ENCODE measurements around the gene PACRG. TPM values are rescaled to one million over a fixed set of nuclear protein-coding genes. Genes with fewer than 3 reads are reported as not detected.

The PACRG gene
- total and polyA plus RNA-seq, 3 experiments from 2014 or later = not detected

DNA sequence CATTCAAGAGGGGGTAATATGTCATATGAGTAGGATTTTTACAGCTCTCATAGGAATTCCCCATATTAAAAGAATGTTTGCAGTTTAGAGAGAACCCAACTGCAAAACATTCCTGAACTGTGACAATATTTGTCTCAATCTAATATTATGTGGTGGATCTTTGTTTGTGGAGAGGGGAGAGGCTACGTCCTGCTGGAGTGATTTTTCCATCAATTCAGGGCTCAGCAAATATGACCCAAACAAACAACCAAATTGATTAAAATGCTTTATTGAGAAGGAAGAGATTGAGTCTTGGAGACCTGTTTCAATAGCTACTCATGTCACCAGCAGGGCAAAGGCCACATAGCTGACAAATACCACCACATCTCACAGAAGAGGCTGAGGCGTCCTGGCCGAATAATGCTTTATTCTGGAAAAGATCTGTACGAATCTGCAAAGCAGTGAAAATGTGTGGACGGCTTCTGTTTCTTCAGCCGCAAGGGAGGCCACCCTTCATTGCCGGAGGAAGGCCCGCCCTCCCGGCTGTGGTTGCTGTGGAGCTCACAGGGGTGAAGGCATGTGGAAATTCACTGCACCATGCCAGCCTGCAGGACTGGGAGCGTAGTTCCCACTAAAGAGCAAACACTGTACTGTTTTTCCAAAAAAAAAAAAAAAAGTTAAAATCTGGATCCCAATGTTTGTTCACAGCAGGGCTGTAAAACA is 597.1 kb downstream of the PACRG start:
- Mint-ChIP-seq H3K27me3 (peaks cover 5 to 16% of the 10 kb centered on the region in 2 donors), H3K36me3 (peaks cover 0 to 2% (median 0%) of the 10 kb centered on the region in 3 donors), H3K4me3 (no peak overlapping the region), H3K27ac (no peak overlapping the region), H3K9me3 (peaks cover 0 to 5% (median 0%) of the 10 kb centered on the region in 5 donors), H3K4me1 (peaks cover 0 to 2% (median 2%) of the 10 kb centered on the region in 3 donors)
- no peaks in the 10 kb centered on the region for H3K36me3 ChIP-seq (ENCODE audit: insufficient read depth, low read length)
- CTCF ChIA-PET = interaction anchor here (1.3 kb wide), 1 partner anchor 16 kb away, joined by 4 read pairs; no protein-coding TSS in a partner anchor
- no peaks in the 10 kb centered on the region for H3K4me1 ChIP-seq (ENCODE audit: insufficient read depth, low read length)
- POLR2A ChIA-PET = no interaction called here
- no peak overlapping the region for H3K27ac ChIP-seq (ENCODE audit: low read depth, low read length)
- no peak for DNase-seq
- H3K27me3 ChIP-seq (ENCODE audit: insufficient read depth, low read length, poor library complexity, severe bottlenecking) = no peaks in the 10 kb centered on the region
- no peak overlapping the region for H3K4me3 ChIP-seq (ENCODE audit: low read length)
- no peaks in the 10 kb centered on the region for H3K9me3 ChIP-seq (ENCODE audit: low read length)

DNA sequence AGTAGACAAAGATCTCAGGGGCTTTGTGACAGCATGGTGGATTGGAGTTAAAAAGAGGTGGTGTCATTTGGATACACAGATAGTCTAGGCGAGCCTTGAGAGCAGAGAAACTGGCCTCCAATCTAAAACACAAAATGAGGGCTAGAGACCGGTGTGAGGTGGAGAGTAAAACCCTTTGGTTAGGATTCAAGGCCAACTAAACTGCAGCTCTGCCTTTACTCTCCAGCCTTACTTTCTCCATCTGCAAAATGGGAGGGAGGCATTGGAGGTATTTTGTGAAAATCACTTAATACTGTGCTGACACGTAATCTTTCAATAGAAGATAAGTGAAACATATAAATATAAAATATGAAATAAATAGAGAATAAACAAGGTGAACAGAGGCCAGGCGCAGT is 597.6 kb downstream of the PACRG start:
- Histone ChIP-seq H3K4me3 (ENCODE audit: low read length) (no peak overlapping the region), H3K4me1 (ENCODE audit: insufficient read depth, low read length) (no peaks in the 10 kb centered on the region), H3K27me3 (ENCODE audit: insufficient read depth, low read length, poor library complexity, severe bottlenecking) (no peaks in the 10 kb centered on the region), H3K36me3 (ENCODE audit: insufficient read depth, low read length) (no peaks in the 10 kb centered on the region), H3K9me3 (ENCODE audit: low read length) (no peaks in the 10 kb centered on the region), H3K27ac (ENCODE audit: low read depth, low read length) (no peak overlapping the region)
- CTCF ChIA-PET = interaction anchor here (1.3 kb wide), 1 partner anchor 17 kb away, joined by 4 read pairs; no protein-coding TSS in a partner anchor
- Mint-ChIP-seq H3K27ac (peak overlapping the region in 1 of 8 donors; percentile 25), H3K4me3 (no peak overlapping the region), H3K9me3 (peaks cover 0 to 5% (median 0%) of the 10 kb centered on the region in 5 donors), H3K27me3 (peaks cover 5 to 16% of the 10 kb centered on the region in 2 donors), H3K4me1 (no peaks in the 10 kb centered on the region), H3K36me3 (peaks cover 0 to 2% (median 0%) of the 10 kb centered on the region in 3 donors)
- no peak for DNase-seq
- POLR2A ChIA-PET = no interaction called here

DNA sequence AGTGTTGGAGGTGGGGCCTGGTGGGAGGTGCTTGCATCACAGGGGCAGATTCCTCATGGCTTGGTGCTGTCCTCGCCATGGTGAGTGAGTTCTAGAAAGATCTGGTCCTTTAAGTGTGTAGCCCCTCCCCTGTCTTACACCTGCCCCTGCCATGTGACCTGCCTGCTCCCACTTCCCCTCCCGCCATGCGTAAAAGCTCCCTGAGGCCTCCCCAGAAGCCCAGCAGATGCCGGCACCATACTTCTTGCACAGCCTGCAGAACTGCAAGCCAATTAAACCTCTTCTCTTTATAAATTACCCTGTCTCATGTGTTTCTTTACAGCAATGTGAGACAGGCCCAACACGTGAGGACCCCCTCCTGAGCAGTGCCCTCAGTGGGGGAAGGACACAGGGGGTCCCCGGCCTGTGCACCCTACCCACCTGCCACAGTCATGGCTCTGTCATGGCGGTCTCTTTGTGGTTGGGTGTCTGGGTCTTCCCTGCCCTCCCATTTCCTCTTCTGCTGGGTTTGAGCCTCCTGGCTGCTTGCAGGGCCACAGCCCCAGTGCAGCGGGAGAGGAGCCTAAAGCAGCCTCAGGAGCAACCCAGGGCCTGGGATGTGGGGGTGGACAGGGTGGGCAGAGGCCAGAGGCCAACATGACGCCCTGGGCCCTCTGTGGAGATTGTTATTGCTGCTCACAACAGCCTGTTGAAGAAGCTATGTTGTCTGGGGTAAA is 599.5 kb downstream of the PACRG start:
- ChIA-PET POLR2A (no interaction called here), CTCF (no interaction called here)
- Histone ChIP-seq H3K4me1 (ENCODE audit: insufficient read depth, low read length) (no peaks in the 10 kb centered on the region), H3K27ac (ENCODE audit: low read depth, low read length) (no peak overlapping the region), H3K27me3 (ENCODE audit: insufficient read depth, low read length, poor library complexity, severe bottlenecking) (no peaks in the 10 kb centered on the region), H3K9me3 (ENCODE audit: low read length) (no peaks in the 10 kb centered on the region), H3K4me3 (ENCODE audit: low read length) (no peak overlapping the region), H3K36me3 (ENCODE audit: insufficient read depth, low read length) (no peaks in the 10 kb centered on the region)
- Mint-ChIP-seq H3K36me3 (no peaks in the 10 kb centered on the region), H3K4me3 (no peak overlapping the region), H3K9me3 (peaks cover 0 to 5% (median 0%) of the 10 kb centered on the region in 5 donors), H3K27ac (no peak overlapping the region), H3K4me1 (no peaks in the 10 kb centered on the region), H3K27me3 (peaks cover 5 to 11% of the 10 kb centered on the region in 2 donors)
- DNase-seq = no peak

DNA sequence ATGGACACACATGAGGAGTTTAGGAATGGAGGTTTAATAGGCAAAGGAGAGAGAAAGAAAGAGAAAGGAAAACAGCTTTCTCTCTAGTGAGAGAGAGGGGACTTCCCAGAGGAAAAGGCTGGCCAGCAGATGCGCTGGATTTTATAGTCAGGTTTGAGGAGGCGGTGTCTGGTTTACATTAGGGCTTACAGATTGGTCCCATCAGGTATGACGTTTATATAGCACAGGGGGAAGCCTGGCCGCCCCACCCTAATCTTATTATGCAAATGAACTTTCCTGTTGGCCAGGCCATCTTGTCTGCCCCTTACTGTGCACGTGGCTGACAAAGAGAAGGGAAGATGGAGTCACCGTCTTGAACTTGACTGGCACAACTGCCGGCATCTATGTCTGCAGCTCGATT is 600.1 kb downstream of the PACRG start:
- no peaks in the 10 kb centered on the region for H3K36me3 ChIP-seq (ENCODE audit: insufficient read depth, low read length)
- no peaks in the 10 kb centered on the region for H3K36me3 Mint-ChIP-seq
- H3K9me3 Mint-ChIP-seq = peaks cover 0 to 5% (median 0%) of the 10 kb centered on the region in 5 donors
- no peak overlapping the region for H3K4me3 ChIP-seq (ENCODE audit: low read length)
- H3K27ac ChIP-seq (ENCODE audit: low read depth, low read length) = no peak overlapping the region
- ChIA-PET CTCF (no interaction called here), POLR2A (no interaction called here)
- H3K4me1 Mint-ChIP-seq = no peaks in the 10 kb centered on the region
- no peak overlapping the region for H3K27ac Mint-ChIP-seq
- no peaks in the 10 kb centered on the region for H3K27me3 ChIP-seq (ENCODE audit: insufficient read depth, low read length, poor library complexity, severe bottlenecking)
- H3K4me3 Mint-ChIP-seq = no peak overlapping the region
- no peaks in the 10 kb centered on the region for H3K9me3 ChIP-seq (ENCODE audit: low read length)
- no peaks in the 10 kb centered on the region for H3K4me1 ChIP-seq (ENCODE audit: insufficient read depth, low read length)
- DNase-seq = no peak
- H3K27me3 Mint-ChIP-seq = peaks cover 5 to 12% of the 10 kb centered on the region in 2 donors

DNA sequence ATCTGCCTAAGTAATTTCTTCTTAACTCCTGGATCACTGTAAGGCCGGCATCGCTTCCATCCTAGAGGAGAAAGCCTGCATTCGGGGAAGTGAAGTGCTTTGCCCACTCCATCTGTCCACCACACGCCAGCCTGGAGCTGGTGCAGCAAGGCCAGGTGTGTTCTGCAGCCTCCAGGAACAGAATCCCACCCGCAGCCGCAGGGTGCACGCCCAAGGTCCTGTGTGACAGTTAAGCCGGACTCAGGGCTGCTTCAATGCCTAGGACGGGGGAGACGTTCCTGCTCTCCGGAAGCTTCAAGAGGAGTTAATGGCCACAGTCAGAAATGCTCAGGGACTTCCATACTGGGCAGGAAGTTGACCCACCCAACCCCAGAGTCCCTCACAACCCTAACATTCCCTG is 600.6 kb downstream of the PACRG start:
- no peak overlapping the region for H3K27ac Mint-ChIP-seq
- DNase-seq = no peak
- CTCF ChIA-PET = no interaction called here
- no peaks in the 10 kb centered on the region for H3K4me1 Mint-ChIP-seq
- Histone ChIP-seq H3K27me3 (ENCODE audit: insufficient read depth, low read length, poor library complexity, severe bottlenecking) (no peaks in the 10 kb centered on the region), H3K4me1 (ENCODE audit: insufficient read depth, low read length) (no peaks in the 10 kb centered on the region), H3K27ac (ENCODE audit: low read depth, low read length) (no peak overlapping the region), H3K9me3 (ENCODE audit: low read length) (no peaks in the 10 kb centered on the region), H3K4me3 (ENCODE audit: low read length) (no peak overlapping the region), H3K36me3 (ENCODE audit: insufficient read depth, low read length) (no peaks in the 10 kb centered on the region)
- POLR2A ChIA-PET = no interaction called here
- peaks cover 0 to 5% (median 0%) of the 10 kb centered on the region in 5 donors for H3K9me3 Mint-ChIP-seq
- H3K27me3 Mint-ChIP-seq = peaks cover 8 to 12% of the 10 kb centered on the region in 2 donors
- no peak overlapping the region for H3K4me3 Mint-ChIP-seq
- H3K36me3 Mint-ChIP-seq = no peaks in the 10 kb centered on the region

DNA sequence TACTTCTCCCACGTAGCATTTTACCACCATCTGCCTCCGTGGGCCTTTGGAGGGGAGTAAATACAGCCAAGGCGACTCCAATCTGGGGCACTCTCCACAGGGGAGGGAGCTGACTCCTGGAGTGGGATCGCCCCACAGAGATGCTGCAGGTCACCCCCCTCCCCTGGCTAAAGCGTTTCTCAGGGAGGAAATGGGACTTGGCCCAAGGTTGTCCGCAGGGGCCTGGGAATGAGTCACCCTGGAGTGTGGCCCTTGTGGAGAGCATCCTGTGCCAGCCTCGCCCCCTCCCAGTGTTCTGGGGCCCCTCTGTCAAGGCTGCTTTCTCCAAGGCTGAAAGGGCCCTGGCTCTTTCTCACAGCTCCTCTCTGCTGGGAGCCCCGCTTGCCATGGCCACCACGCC is 602.2 kb downstream of the PACRG start:
- no peaks in the 10 kb centered on the region for H3K36me3 ChIP-seq (ENCODE audit: insufficient read depth, low read length)
- no peak overlapping the region for H3K27ac ChIP-seq (ENCODE audit: low read depth, low read length)
- H3K9me3 ChIP-seq (ENCODE audit: low read length) = no peaks in the 10 kb centered on the region
- no peaks in the 10 kb centered on the region for H3K4me1 ChIP-seq (ENCODE audit: insufficient read depth, low read length)
- H3K27me3 ChIP-seq (ENCODE audit: insufficient read depth, low read length, poor library complexity, severe bottlenecking) = no peaks in the 10 kb centered on the region
- Mint-ChIP-seq H3K4me3 (no peak overlapping the region), H3K27ac (no peak overlapping the region), H3K4me1 (no peaks in the 10 kb centered on the region), H3K27me3 (peaks cover 12 to 14% of the 10 kb centered on the region in 2 donors), H3K36me3 (no peaks in the 10 kb centered on the region), H3K9me3 (peaks cover 0 to 5% (median 0%) of the 10 kb centered on the region in 5 donors)
- CTCF ChIA-PET = no interaction called here
- no peak for DNase-seq
- POLR2A ChIA-PET = no interaction called here
- H3K4me3 ChIP-seq (ENCODE audit: low read length) = no peak overlapping the region

DNA sequence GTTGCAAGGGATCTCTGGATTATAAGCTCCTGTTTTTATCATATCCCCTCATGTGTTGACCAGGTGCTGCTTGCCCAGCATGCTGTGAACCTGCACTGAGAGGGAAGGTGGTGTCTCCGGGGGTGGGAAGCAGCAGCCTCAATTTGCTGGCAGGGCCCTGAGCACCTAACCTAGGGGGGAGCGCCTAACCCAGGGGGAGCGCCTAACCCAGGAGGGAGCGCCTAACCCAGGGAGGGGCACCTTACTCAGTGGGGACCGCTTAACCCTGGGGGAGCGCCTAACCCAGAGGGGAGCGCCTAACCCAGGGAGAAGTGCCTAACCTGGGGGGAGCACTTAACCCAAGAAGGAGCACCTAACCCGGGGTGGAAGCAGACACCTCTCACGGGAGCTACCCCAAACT is 603.5 kb downstream of the PACRG start:
- no peak overlapping the region for H3K4me3 ChIP-seq (ENCODE audit: low read length)
- Mint-ChIP-seq H3K4me3 (no peak overlapping the region), H3K36me3 (no peaks in the 10 kb centered on the region), H3K27ac (no peak overlapping the region), H3K27me3 (peaks cover 13 to 17% of the 10 kb centered on the region in 2 donors), H3K4me1 (no peaks in the 10 kb centered on the region), H3K9me3 (peaks cover 0 to 5% (median 0%) of the 10 kb centered on the region in 5 donors)
- DNase-seq = no peak
- no peak overlapping the region for H3K27ac ChIP-seq (ENCODE audit: low read depth, low read length)
- CTCF ChIA-PET = no interaction called here
- POLR2A ChIA-PET = no interaction called here
- H3K4me1 ChIP-seq (ENCODE audit: insufficient read depth, low read length) = no peaks in the 10 kb centered on the region
- H3K9me3 ChIP-seq (ENCODE audit: low read length) = no peaks in the 10 kb centered on the region
- H3K36me3 ChIP-seq (ENCODE audit: insufficient read depth, low read length) = no peaks in the 10 kb centered on the region
- H3K27me3 ChIP-seq (ENCODE audit: insufficient read depth, low read length, poor library complexity, severe bottlenecking) = no peaks in the 10 kb centered on the region

DNA sequence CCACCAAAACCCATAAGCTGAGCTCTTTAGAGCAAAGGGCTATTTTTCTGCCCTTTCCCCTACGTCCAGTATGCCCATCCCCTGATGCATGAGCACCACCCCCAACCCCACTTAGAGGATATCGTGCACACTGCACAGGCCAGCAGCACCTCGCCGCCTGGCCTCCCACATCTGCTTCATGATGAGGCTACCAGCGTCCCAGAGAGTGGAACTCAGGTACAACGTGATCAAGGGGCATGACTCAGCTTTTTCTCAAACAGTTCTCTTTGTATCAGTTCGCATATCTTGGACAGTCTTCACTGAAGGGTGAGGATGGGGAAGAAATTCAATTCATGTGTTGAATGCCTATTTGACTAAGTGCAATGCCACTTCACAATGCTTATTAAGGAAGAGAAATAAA is 604.8 kb downstream of the PACRG start:
- Mint-ChIP-seq H3K4me1 (no peaks in the 10 kb centered on the region), H3K27me3 (peaks cover 16 to 25% of the 10 kb centered on the region in 2 donors), H3K36me3 (no peaks in the 10 kb centered on the region), H3K27ac (no peak overlapping the region), H3K9me3 (peaks cover 0 to 2% (median 0%) of the 10 kb centered on the region in 5 donors), H3K4me3 (no peak overlapping the region)
- DNase-seq = no peak
- H3K4me1 ChIP-seq (ENCODE audit: insufficient read depth, low read length) = no peaks in the 10 kb centered on the region
- no peaks in the 10 kb centered on the region for H3K9me3 ChIP-seq (ENCODE audit: low read length)
- no peaks in the 10 kb centered on the region for H3K27me3 ChIP-seq (ENCODE audit: insufficient read depth, low read length, poor library complexity, severe bottlenecking)
- ChIA-PET POLR2A (no interaction called here), CTCF (no interaction called here)
- no peak overlapping the region for H3K4me3 ChIP-seq (ENCODE audit: low read length)
- H3K27ac ChIP-seq (ENCODE audit: low read depth, low read length) = no peak overlapping the region
- H3K36me3 ChIP-seq (ENCODE audit: insufficient read depth, low read length) = no peaks in the 10 kb centered on the region
